HUES64 (cell line): ENCODE results near the gene CDC42BPB.

Source experiments
- H3K27ac ChIP-seq: 2 replicates; pipeline ENCODE4 v1.7.0; 2013; ENCODE audit warnings: low read depth, low read length, inconsistent platforms
- H3K27me3 ChIP-seq: 2 replicates; pipeline ENCODE4 v1.6.1; 2013; ENCODE audit warnings: mild to moderate bottlenecking, low read length; ENCODE audit not compliant: insufficient read depth
- H3K36me3 ChIP-seq: 2 replicates; pipeline ENCODE4 v1.6.1; 2013; ENCODE audit warnings: mild to moderate bottlenecking, low read length; ENCODE audit not compliant: insufficient read depth
- H3K4me1 ChIP-seq: 2 replicates; pipeline ENCODE4 v1.6.1; 2013; ENCODE audit warnings: mild to moderate bottlenecking, low read length, moderate library complexity; ENCODE audit not compliant: insufficient read depth
- H3K4me3 ChIP-seq: 2 replicates; pipeline ENCODE4 v1.5.1; 2013; ENCODE audit warnings: mild to moderate bottlenecking, low read length, moderate library complexity
- H3K9ac ChIP-seq: 2 replicates; pipeline ENCODE4 v1.6.1; 2013; ENCODE audit warnings: mild to moderate bottlenecking, low read depth, low read length
- H3K9me3 ChIP-seq: 2 replicates; pipeline ENCODE4 v1.6.1; 2013; ENCODE audit warnings: low read depth, low read length; ENCODE audit not compliant: insufficient read depth
- WGBS: fragments of 150-250, 120-280 bp; methylation state at CpG from one replicate; pipeline ENCODE4 v1.1.7; 2013; ENCODE audit warnings: missing lambda C conversion rate; 5-methylcytosine and 5-hydroxymethylcytosine counted together

Gene CDC42BPB

GRCh38 chr14:103091883-103092222 lies 34.5 kb upstream of the CDC42BPB start:
- H3K9me3 ChIP-seq: no peaks in the 10 kb centered on the region
- peaks cover 20% of the 10 kb centered on the region for H3K27me3 ChIP-seq
- no peak overlapping the region for H3K27ac ChIP-seq
- H3K9ac ChIP-seq: no peak overlapping the region
- H3K36me3 ChIP-seq: no peaks in the 10 kb centered on the region
- no peaks in the 10 kb centered on the region for H3K4me1 ChIP-seq
- peak overlapping the region; percentile 56 for H3K4me3 ChIP-seq
- WGBS: 60% methylated on average over 9 of the region's 9 CpGs

DNA sequence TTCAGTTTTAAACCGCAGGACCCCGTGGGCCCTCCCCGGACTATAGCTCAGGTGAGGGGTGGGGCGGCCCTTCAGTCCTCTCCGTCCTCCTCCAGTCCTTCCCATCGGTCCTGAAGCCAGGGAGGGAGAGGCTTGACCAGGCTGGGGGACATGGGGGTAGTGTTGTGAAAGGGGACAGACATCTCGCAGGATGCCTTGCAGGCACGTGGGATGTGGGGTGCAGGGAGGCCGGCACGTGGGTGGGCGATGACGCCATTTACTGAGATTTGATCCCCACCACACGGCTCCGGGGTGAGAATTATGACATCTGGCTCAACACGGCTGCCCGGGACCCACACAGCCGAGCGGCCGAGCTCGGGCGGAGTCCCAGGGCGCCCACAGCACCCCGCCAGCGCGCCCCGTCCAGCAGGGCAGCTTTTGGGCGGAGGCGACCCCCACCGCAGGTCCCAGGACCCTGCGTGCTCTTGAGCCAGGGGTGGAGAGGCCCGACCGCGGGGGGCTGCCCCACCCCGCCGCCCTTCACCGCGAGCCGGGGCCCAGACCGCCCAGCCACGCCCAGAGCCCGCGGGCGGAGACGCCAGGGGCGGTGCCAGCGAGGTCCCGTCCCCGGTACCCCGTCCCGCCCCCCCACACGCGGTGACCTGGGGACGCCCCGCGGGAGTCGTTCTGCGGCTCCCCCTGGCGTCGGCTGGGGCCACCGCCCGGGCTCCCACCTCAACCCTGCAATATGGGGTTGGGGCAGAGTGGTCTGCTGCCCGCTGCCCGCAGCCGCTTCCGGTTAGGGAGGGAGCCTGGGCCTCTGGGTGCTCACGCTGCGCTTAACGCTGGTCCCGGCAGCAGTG lies 33.9 kb upstream of the CDC42BPB start:
- H3K27me3 ChIP-seq: peaks cover 20% of the 10 kb centered on the region
- H3K9me3 ChIP-seq: no peaks in the 10 kb centered on the region
- 11% methylated on average over 63 of the region's 69 CpGs for WGBS
- H3K9ac ChIP-seq: no peak overlapping the region
- no peaks in the 10 kb centered on the region for H3K36me3 ChIP-seq
- H3K27ac ChIP-seq: no peak overlapping the region
- H3K4me1 ChIP-seq: no peaks in the 10 kb centered on the region
- H3K4me3 ChIP-seq: peak overlapping the region; percentile 56

DNA sequence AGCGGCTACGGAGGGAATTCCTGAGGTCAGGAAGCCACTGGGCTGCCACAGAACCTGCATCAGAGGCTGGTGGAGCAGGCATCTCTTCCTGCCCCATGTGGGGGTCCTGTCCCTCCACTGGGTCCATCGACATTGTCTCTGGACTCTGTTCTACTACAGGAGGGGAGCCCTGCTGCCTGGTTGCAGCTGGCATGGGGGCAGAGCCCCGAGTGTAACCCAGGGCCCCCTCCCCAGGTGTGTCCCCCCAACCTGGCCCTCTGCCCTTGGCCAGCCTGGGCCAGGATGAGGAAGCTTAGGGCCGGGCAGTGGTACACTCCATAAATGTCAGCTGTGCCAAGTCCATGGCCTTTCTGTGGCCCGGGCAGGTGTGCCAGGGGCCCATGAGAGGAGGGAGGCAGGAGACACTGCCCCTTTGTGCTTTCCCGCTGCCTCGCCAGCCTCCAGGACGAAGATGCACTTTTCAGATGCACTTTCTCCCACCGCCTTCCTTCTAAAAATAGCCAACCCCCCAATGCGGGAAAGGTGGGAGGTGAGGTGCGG lies 33.2 kb upstream of the CDC42BPB start:
- WGBS: 89% methylated on average over 10 of the region's 12 CpGs
- H3K9me3 ChIP-seq: no peaks in the 10 kb centered on the region
- H3K4me1 ChIP-seq: no peaks in the 10 kb centered on the region
- peaks cover 20% of the 10 kb centered on the region for H3K27me3 ChIP-seq
- H3K27ac ChIP-seq: no peak overlapping the region
- H3K4me3 ChIP-seq: peak overlapping the region; percentile 56
- H3K36me3 ChIP-seq: no peaks in the 10 kb centered on the region
- no peak overlapping the region for H3K9ac ChIP-seq

DNA sequence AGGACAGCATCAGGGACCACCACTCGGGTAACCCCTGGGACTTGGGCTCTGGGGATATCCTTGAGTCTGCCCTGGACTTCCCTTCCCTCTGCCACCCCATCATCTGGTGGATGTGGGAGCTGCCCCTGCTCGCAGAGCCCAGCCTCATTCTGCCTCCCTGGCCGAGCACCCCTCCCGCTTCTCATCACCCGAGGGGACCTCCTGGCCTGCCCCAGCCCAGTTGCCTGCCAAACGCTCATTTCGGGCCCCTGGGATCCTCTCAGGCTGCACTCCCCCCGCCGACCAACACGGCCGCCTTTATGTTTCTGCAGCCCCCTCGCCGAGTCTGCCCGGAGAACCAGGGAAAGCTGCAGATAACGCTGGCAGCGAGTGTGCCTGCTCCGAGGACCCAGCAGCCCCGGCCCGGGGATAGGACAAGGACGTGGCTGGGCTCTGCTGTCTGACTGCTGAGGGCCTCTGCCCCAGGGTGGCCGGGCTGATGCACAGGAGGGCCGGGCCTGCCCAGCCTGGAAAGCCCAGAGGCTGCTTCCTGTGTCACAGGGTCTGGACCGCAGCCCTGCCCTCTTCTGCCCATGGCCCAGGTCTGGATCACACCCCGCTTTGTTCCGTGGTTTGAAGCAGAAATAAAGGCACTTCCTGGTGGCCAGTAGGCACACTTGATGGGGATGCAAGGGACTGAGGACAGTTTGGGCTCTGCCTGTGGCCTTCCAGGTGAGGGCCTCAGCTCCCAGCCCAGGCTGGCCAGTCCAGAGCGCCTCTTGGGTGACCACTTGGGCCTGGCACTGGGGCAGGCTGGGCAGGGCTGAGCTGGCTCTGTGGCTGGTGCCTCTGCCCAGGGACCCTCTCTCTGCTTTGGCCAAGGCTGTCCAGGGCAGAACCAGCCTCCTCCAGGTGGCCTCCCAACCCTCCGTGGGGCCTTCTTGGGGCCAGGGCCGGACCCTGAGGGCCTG lies 32.3 kb upstream of the CDC42BPB start:
- H3K4me1 ChIP-seq: no peaks in the 10 kb centered on the region
- H3K9ac ChIP-seq: no peak overlapping the region
- peaks cover 24% of the 10 kb centered on the region for H3K27me3 ChIP-seq
- H3K4me3 ChIP-seq: no peak overlapping the region
- H3K27ac ChIP-seq: no peak overlapping the region
- H3K36me3 ChIP-seq: no peaks in the 10 kb centered on the region
- 88% methylated on average over 28 of the region's 28 CpGs for WGBS
- H3K9me3 ChIP-seq: no peaks in the 10 kb centered on the region

DNA sequence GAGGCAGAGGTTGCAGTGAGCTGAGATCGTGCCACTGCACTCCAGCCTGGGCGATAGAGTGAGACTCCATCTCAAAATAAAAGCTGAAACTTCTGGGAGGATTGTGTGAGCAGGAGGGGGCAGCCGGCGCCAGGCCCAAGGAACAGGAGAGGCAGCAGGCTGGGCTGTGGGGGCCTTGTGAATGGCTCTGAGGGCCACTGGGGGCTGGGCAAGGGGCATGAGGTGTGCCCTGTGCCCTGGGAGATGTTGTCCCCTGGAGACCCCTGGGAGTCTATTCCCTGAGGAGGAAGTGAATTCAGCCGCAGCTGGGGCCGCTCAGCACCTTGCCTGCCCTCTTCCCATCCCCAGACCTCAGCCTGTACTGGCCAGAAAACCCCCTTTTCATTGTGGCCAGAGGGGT lies 31.6 kb upstream of the CDC42BPB start:
- Histone ChIP-seq H3K4me3 (no peak overlapping the region), H3K36me3 (no peaks in the 10 kb centered on the region), H3K9me3 (no peaks in the 10 kb centered on the region), H3K27me3 (peaks cover 32% of the 10 kb centered on the region), H3K27ac (no peak overlapping the region), H3K4me1 (no peaks in the 10 kb centered on the region), H3K9ac (no peak overlapping the region)
- 93% methylated on average over 6 of the region's 6 CpGs for WGBS

GRCh38 chr14:103087343-103087835 lies 30.0 kb upstream of the CDC42BPB start:
- Histone ChIP-seq H3K4me3 (no peak overlapping the region), H3K9me3 (no peaks in the 10 kb centered on the region), H3K9ac (no peak overlapping the region), H3K36me3 (no peaks in the 10 kb centered on the region), H3K27me3 (peaks cover 45% of the 10 kb centered on the region), H3K27ac (no peak overlapping the region), H3K4me1 (no peaks in the 10 kb centered on the region)
- 68% methylated on average over 13 of the region's 13 CpGs for WGBS

GRCh38 chr14:103086771-103087342 lies 29.5 kb upstream of the CDC42BPB start:
- WGBS: 86% methylated on average over 8 of the region's 8 CpGs
- no peak overlapping the region for H3K27ac ChIP-seq
- no peaks in the 10 kb centered on the region for H3K4me1 ChIP-seq
- H3K27me3 ChIP-seq: peaks cover 49% of the 10 kb centered on the region
- H3K9me3 ChIP-seq: no peaks in the 10 kb centered on the region
- H3K4me3 ChIP-seq: no peak overlapping the region
- no peaks in the 10 kb centered on the region for H3K36me3 ChIP-seq
- H3K9ac ChIP-seq: no peak overlapping the region

- H3K9ac ChIP-seq: no peak overlapping the region
- H3K9me3 ChIP-seq: no peaks in the 10 kb centered on the region
- no peaks in the 10 kb centered on the region for H3K4me1 ChIP-seq
- H3K4me3 ChIP-seq: no peak overlapping the region
- H3K36me3 ChIP-seq: no peaks in the 10 kb centered on the region
- no peak overlapping the region for H3K27ac ChIP-seq
- WGBS: 83% methylated on average over 24 of the region's 24 CpGs
- H3K27me3 ChIP-seq: peaks cover 50% of the 10 kb centered on the region
Measured at GRCh38 chr14:103085106-103086091, 28.1 kb upstream of the CDC42BPB start.

GRCh38 chr14:103084021-103084919 lies 26.9 kb upstream of the CDC42BPB start, which contains the start of gene LBHD2:
TSS of gene LBHD2 (plus strand) at chr14:103084210. CDS start at chr14:103086013, 1,803 bp downstream.
- Histone ChIP-seq H3K9ac (no peak within 1 kb of the TSS), H3K9me3 (no peaks in the 10 kb centered on the region), H3K4me3 (peak within 1 kb of the TSS; percentile 42), H3K36me3 (no peaks in the 10 kb centered on the region), H3K27me3 (peaks cover 48% of the 10 kb centered on the region), H3K4me1 (no peaks in the 10 kb centered on the region), H3K27ac (no peak within 1 kb of the TSS)
- 22% methylated on average over 61 of the region's 61 CpGs for WGBS
